Body of pancreas (tissue), 4 donors: ENCODE results near the gene KANK3. TPM values are rescaled to one million over a fixed set of nuclear protein-coding genes. Genes with fewer than 3 reads are reported as not detected.
A peak's percentile ranks its signal among the peaks of the same experiment; 100 is the strongest.
"Not testable (repeated sequence)": the region's sequence is repeated elsewhere in the genome, so short reads cannot be mapped to it uniquely, and the experiment has no call there.

Experiments used
- ATAC-seq: fragments of 150-250 bp; one replicate; pipeline ENCODE4 v1.9.1; 2016
- DNase-seq, 4 donors: peaks; one replicate each; pipeline ENCODE4 v3.0.0-alpha.2; 2019
- H3K27ac ChIP-seq, 4 donors: fragments of 200-600 bp; sonication (generic); 1 replicate in 3 of 4; 2 replicates in 1 of 4; pipeline versions ENCODE4 v1.5.1 to v1.6.1; 2016 to 2019; ENCODE audit warnings: mild to moderate bottlenecking in 1 of 4, mixed read lengths in 1 of 4, moderate library complexity in 1 of 4
- H3K27me3 ChIP-seq, 2 donors: fragments of 200-600 bp; sonication (generic); one replicate each; pipeline ENCODE4 v1.6.0; 2016; ENCODE audit warnings: mild to moderate bottlenecking in 1 of 2
- H3K36me3 ChIP-seq, 2 donors: fragments of 200-600 bp; sonication (generic); replicated peaks in 1 of 2; 2 replicates each; pipeline ENCODE4 v1.5.1; 2016; ENCODE audit warnings: low read depth in 2 of 2; ENCODE audit not compliant: insufficient read depth in 1 of 2
- H3K4me1 ChIP-seq: fragments of 200-600 bp; sonication (generic); one replicate; pipeline ENCODE4 v1.6.0; 2016
- H3K4me3 ChIP-seq, 2 donors: fragments of 200-600 bp; sonication (generic); 1 replicate in 1 of 2; 2 replicates in 1 of 2; pipeline ENCODE4 v1.5.1; 2016 to 2019
- H3K9me3 ChIP-seq, 3 donors: fragments of 200-600 bp; sonication (generic); 1 replicate in 2 of 3; 2 replicates in 1 of 3; pipeline ENCODE4 v1.5.1; 2016
- POLR2A ChIP-seq, 3 donors: fragments of 450-650 bp; IDR thresholded peaks; one replicate each; pipeline ENCODE4 v1.6.1; 2016; ENCODE audit warnings: antibody characterized with exemption in 3 of 3, mild to moderate bottlenecking in 2 of 3
- WGBS, 2 donors: methylation state at CpG; one replicate each; pipeline ENCODE4 v1.1.5; 2017; 5-methylcytosine and 5-hydroxymethylcytosine counted together
- intact Hi-C: fragments of 100-400 bp; cut with DNase I; formaldehyde crosslinking; loops from one replicate; pipeline ENCODE4 v1.15.1; 2023
- total RNA-seq, 2 donors: library from RNA; depleted of rRNA; stranded (reverse); fragments of >200 nt; gene quantifications; one replicate each; pipeline ENCODE4 v1.1.0, GENCODE V29; 2016
- TF ChIP-seq, protein P1 (sequence below), 7 experiments: fragments of 450-650 bp in 4 of 7; fragments of 200-600 bp in 3 of 7; sonication (generic) in 3 of 7; IDR thresholded peaks; one replicate each; pipeline ENCODE4 v1.5.1; 2016 to 2019; ENCODE audit warnings: antibody characterized with exemption in 7 of 7

Gene KANK3
- total RNA-seq, 2 donors from 2014 or later = 9.1 to 25.7 TPM

DNA sequence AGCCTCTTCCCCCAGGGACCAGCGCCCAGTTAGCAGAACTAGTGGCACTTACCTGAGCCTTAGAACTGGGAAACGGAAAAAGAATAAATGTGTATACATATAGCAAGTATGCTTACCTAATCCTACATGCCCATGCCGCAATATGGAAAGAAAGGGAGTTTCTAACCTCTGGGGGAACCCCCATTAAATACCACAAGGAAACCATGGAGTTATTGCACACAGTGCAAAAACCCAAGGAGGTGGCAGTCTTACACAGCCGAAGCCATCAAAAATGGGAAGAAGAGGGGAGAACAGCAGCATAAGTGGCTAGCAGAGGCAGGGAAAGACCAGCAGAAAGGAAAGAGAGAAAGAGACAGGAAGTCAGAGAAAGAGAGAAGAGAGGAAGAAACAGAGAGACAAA is 41.5 kb upstream of the KANK3 start:
- H3K9me3 ChIP-seq, H3K36me3 ChIP-seq, intact Hi-C loops, H3K27me3 ChIP-seq, H3K4me3 ChIP-seq, DNase-seq, ATAC-seq: not testable (repeated sequence)
- WGBS, 2 donors = 77 to 95% methylated on average over 4 of the region's 4 CpGs
- Histone ChIP-seq H3K4me1 (peaks cover 57% of the 10 kb centered on the region), H3K27ac (peak overlapping the region in 1 of 4 donors; percentile 17)

DNA sequence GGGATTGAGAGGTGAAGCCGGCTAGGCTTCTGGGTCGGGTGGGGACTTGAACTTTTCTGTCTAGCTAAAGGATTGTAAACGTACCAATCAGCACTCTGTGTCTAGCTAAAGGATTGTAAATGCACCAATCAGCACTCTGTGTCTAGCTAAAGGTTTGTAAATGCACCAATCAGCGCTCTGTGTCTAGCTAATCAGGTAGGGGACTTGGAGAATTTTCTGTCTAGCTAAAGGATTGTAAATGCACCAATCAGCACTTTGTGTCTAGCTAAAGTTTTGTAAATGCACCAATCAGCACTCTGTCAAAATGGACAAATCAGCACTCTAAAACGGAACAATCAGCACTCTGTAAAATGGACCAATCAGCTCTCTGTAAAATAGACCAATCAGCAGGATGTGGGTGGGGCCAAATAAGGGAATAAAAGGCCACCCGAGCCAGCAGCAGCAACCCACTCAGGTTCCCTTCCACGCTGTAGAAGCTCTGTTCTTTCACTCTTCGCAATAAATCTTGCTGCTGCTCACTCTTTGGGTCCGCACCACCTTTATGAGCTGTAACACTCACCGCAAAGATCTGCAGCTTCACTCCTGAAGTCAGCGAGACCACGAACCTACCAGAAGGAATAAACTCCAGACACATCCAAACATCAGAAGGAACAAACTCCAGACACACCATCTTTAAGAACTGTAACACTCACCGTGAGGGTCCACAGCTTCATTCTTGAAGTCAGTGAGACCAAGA is 36.3 kb upstream of the KANK3 start:
- WGBS, 2 donors = 92 to 97% methylated on average over 13 of the region's 13 CpGs
- H3K27ac ChIP-seq, H3K27me3 ChIP-seq, H3K36me3 ChIP-seq, intact Hi-C loops, DNase-seq, H3K9me3 ChIP-seq, H3K4me3 ChIP-seq, ATAC-seq: not testable (repeated sequence)
- H3K4me1 ChIP-seq = peaks cover 13% of the 10 kb centered on the region

DNA sequence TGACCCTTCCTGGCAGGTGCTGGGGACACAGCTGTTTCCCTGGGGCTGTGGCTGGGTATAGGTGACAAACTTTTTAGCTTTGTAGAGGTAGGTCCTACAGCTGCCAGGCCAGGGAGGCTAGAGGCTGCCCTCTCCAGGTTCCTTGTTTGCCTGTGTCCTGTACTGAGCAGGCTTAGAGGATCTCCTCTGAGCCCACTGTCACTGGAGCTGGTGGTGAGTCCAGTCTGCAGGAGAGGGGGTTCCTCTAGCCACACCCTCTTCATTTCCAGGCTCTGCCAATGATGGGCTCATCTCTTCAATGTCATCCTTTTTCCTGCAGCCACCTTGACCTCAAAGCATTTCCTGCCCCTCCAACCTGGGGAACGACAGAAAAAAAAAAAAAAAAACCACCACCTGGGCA is 34.5 kb upstream of the KANK3 start:
- intact Hi-C loops = no loop called here
- TF ChIP-seq POLR2A (IDR thresholded peaks at IDR 0.05) = no peak
- TF ChIP-seq, protein P1, sequence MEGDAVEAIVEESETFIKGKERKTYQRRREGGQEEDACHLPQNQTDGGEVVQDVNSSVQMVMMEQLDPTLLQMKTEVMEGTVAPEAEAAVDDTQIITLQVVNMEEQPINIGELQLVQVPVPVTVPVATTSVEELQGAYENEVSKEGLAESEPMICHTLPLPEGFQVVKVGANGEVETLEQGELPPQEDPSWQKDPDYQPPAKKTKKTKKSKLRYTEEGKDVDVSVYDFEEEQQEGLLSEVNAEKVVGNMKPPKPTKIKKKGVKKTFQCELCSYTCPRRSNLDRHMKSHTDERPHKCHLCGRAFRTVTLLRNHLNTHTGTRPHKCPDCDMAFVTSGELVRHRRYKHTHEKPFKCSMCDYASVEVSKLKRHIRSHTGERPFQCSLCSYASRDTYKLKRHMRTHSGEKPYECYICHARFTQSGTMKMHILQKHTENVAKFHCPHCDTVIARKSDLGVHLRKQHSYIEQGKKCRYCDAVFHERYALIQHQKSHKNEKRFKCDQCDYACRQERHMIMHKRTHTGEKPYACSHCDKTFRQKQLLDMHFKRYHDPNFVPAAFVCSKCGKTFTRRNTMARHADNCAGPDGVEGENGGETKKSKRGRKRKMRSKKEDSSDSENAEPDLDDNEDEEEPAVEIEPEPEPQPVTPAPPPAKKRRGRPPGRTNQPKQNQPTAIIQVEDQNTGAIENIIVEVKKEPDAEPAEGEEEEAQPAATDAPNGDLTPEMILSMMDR (IDR thresholded peaks at IDR 0.05) = no peak
- no peak for ATAC-seq
- no peaks in the 10 kb centered on the region for H3K36me3 ChIP-seq
- H3K27me3 ChIP-seq = no peaks in the 10 kb centered on the region
- no peak overlapping the region for H3K4me3 ChIP-seq
- WGBS, 2 donors = 50 to 60% methylated on average over 1 of the region's 1 CpG
- no peak for DNase-seq
- H3K27ac ChIP-seq = no peak overlapping the region
- no peaks in the 10 kb centered on the region for H3K9me3 ChIP-seq
- peaks cover 30% of the 10 kb centered on the region for H3K4me1 ChIP-seq

DNA sequence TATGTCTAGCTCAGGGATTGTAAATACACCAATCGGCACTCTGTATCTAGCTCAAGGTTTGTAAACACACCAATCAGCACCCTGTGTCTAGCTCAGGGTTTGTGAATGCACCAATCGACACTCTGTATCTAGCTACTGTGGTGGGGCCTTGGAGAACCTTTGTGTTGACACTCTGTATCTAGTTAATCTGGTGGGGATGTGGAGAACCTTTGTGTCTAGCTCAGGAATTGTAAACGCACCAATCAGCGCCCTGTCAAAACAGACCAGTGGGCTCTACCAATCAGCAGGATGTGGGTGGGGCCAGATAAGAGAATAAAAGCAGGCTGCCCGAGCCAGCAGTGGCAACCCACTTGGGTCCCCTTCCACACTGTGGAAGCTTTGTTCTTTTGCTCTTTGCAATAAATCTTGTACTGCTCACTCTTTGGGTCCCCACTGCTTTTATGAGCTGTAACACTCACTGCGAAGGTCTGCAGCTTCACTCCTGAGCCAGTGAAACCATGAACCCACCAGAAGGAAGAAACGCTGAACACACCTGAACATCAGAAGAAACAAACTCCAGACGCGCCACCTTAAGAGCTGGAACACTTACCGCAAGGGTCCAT is 33.4 kb upstream of the KANK3 start:
- H3K27me3 ChIP-seq, H3K36me3 ChIP-seq, intact Hi-C loops, ATAC-seq, DNase-seq, H3K9me3 ChIP-seq, H3K4me3 ChIP-seq, H3K27ac ChIP-seq: not testable (repeated sequence)
- H3K4me1 ChIP-seq = peaks cover 34% of the 10 kb centered on the region
- WGBS, 2 donors = 81 to 86% methylated on average over 8 to 10 of the region's 10 CpGs

DNA sequence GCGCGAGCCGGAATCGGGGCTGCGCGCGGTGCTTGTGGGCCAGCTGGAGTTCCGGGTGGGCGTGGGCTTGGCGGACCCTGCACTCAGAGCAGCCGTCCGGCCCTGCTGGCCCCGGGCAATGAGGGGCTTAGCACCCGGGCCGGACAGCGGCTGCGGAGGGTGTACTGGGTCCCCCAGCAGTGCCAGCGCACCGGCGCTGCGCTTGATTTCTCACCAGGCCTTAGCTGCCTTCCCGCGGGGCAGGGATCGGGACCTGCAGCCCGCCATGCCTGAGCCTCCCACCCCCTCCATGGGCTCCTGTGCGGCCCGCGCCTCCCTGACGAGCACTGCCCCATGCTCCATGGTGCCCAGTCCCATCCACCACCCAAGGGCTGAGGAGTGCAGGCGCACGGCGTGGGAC is 32.7 kb upstream of the KANK3 start:
- H3K36me3 ChIP-seq, H3K9me3 ChIP-seq, H3K4me3 ChIP-seq, ATAC-seq, DNase-seq, intact Hi-C loops, H3K27me3 ChIP-seq: not testable (repeated sequence)
- peak overlapping the region in 2 of 4 donors; percentile 15 to 78 for H3K27ac ChIP-seq
- H3K4me1 ChIP-seq = peaks cover 41% of the 10 kb centered on the region
- 97% methylated on average over 18 to 19 of the region's 32 CpGs for WGBS, 2 donors

DNA sequence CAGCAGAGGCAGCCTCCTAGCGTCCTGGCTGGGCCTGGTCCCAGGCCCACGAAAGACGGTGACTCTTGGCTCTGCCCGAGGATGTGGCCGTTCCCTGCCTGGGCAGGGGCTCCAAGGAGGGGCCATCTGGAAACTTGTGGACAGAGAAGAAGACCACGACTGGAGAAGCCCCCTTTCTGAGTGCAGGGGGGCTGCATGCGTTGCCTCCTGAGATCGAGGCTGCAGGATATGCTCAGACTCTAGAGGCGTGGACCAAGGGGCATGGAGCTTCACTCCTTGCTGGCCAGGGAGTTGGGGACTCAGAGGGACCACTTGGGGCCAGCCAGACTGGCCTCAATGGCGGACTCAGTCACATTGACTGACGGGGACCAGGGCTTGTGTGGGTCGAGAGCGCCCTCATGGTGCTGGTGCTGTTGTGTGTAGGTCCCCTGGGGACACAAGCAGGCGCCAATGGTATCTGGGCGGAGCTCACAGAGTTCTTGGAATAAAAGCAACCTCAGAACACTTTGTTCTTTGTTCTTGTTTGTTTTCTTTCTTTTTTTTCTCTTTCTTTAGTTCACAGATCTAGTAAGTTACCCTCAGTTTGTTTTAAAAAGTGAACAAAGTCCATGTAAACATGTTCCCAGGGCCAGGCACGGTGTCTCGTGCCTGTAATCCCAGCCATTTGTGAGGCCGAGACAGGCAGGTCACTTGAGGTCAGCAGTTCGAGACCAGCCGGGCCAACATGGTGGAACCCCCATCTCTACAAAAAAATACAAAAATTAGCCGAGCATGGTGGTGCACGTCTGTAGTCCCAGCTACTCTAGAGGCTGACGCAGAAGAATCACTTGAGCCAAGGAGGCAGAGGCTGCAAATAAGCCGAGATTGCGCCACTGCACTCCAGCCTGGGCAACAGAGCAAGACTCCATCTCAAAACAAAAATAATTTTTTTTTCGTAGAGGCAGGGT is 31.1 kb upstream of the KANK3 start:
- 42 to 58% methylated on average over 17 to 26 of the region's 26 CpGs for WGBS, 2 donors
- peaks cover 56% of the 10 kb centered on the region for H3K4me1 ChIP-seq
- no peaks in the 10 kb centered on the region for H3K27me3 ChIP-seq
- no peak overlapping the region for H3K4me3 ChIP-seq
- H3K9me3 ChIP-seq = no peaks in the 10 kb centered on the region
- intact Hi-C loops = no loop called here
- H3K27ac ChIP-seq = peak overlapping the region; percentile 50 to 79 (median 78)
- TF ChIP-seq, protein P1 (IDR thresholded peaks at IDR 0.05) = peak in 5 of 7 experiments; percentile 18 to 73 (median 63)
- peak in 1 of 3 donors; percentile 11 for TF ChIP-seq POLR2A (IDR thresholded peaks at IDR 0.05)
- ATAC-seq = peak; percentile 96
- peak; percentile 89 to 95 (median 93) for DNase-seq
- no peaks in the 10 kb centered on the region for H3K36me3 ChIP-seq
